GM12874 (cell line): Measurements from ENCODE around the gene ANKS1B.

Experiments
- CTCF ChIP-seq: IDR thresholded peaks from 2 replicates; pipeline ENCODE4 v1.5.1; 2011; ENCODE audit warnings: low read depth, mild to moderate bottlenecking, control low read depth, low read length, moderate library complexity; ENCODE audit not compliant: insufficient read depth

ANKS1B gene

GRCh38 chr12:99302874-99303273 lies 681.9 kb downstream of the ANKS1B start:
- no peak for TF ChIP-seq CTCF

GRCh38 chr12:99287136-99287535 lies 697.6 kb downstream of the ANKS1B start:
- TF ChIP-seq CTCF: no peak

- TF ChIP-seq CTCF: no peak
These were observed 700.6 kb downstream of the ANKS1B start for GRCh38 chr12:99284161-99284560.

- no peak for TF ChIP-seq CTCF
These were observed 702.1 kb downstream of the ANKS1B start for GRCh38 chr12:99282624-99283023.

GRCh38 chr12:99282086-99282485 lies 702.6 kb downstream of the ANKS1B start:
- no peak for TF ChIP-seq CTCF

- TF ChIP-seq CTCF: no peak
These were observed 703.5 kb downstream of the ANKS1B start for GRCh38 chr12:99281277-99281676.

- TF ChIP-seq CTCF: no peak
These were observed 705.8 kb downstream of the ANKS1B start for GRCh38 chr12:99278899-99279298.

GRCh38 chr12:99277591-99278379 lies 707.0 kb downstream of the ANKS1B start:
- no peak for TF ChIP-seq CTCF
